WTC11 (cell line): ENCODE data around the gene ABL1. TPM values are rescaled to one million over a fixed set of nuclear protein-coding genes. Genes with fewer than 3 reads are reported as not detected.

Experiments used
- ATAC-seq: fragments of 200-7000 bp; cut with Tn5 transposase; 2 replicates; pipeline ENCODE4 v1.10.0; 2021; ENCODE audit warnings: mild to moderate bottlenecking, moderate library complexity
- CTCF ChIA-PET: fragments of 300-600 bp; sonication (Branson Sonifier 250); formaldehyde crosslinking; loops from one replicate; lab custom pipeline; 2021; ENCODE audit warnings: antibody characterized with exemption; lab: Charles Lee
- POLR2A ChIA-PET: fragments of 350-600 bp; sonication (Branson Sonifier 250); formaldehyde crosslinking; loops from one replicate; lab custom pipeline; 2021; ENCODE audit warnings: antibody characterized with exemption; lab: Charles Lee
- DNase-seq: peaks from one replicate; pipeline ENCODE4 v3.0.0; 2021; ENCODE audit warnings: low spot score
- H3K27ac Mint-ChIP-seq: 2 replicates; pipeline ENCODE4 v1.8.0; 2021; ENCODE audit warnings: mixed read lengths
- H3K27me3 Mint-ChIP-seq: 2 replicates; pipeline ENCODE4 v1.8.0; 2021; ENCODE audit warnings: low read depth, mild to moderate bottlenecking, moderate library complexity, mixed read lengths
- H3K36me3 Mint-ChIP-seq: 2 replicates; pipeline ENCODE4 v1.8.0; 2021; ENCODE audit warnings: mixed read lengths
- H3K4me1 Mint-ChIP-seq: 2 replicates; pipeline ENCODE4 v1.8.0; 2022; ENCODE audit warnings: mixed read lengths
- H3K4me3 Mint-ChIP-seq: 2 replicates; pipeline ENCODE4 v1.8.0; 2021; ENCODE audit warnings: mild to moderate bottlenecking, moderate library complexity, mixed read lengths
- H3K9me3 Mint-ChIP-seq: 2 replicates; pipeline ENCODE4 v1.8.0; 2021; ENCODE audit warnings: mixed read lengths
- ATF1 ChIP-seq: sonication (generic); formaldehyde crosslinking; IDR thresholded peaks from 2 replicates; pipeline ENCODE4 v1.8.1; 2023; ENCODE audit warnings: mild to moderate bottlenecking, moderate library complexity, missing genetic modification reagents
- FOXK1 ChIP-seq: sonication (generic); formaldehyde crosslinking; IDR thresholded peaks from 2 replicates; pipeline ENCODE4 v1.8.0; 2022; ENCODE audit warnings: mild to moderate bottlenecking, moderate library complexity, missing genetic modification reagents
- HMGA2 ChIP-seq: fragments of 250-450 bp; sonication (Bioruptor Pico); IDR thresholded peaks from 2 replicates; pipeline ENCODE4 v1.4.0; 2021; ENCODE audit warnings: mild to moderate bottlenecking, moderate library complexity
- IRF2 ChIP-seq: sonication (generic); formaldehyde crosslinking; IDR thresholded peaks from 2 replicates; pipeline ENCODE4 v1.8.0; 2022; ENCODE audit warnings: low read depth, missing genetic modification reagents, borderline replicate concordance
- JUN ChIP-seq: sonication (generic); formaldehyde crosslinking; IDR thresholded peaks from 2 replicates; pipeline ENCODE4 v1.8.0; 2023; ENCODE audit warnings: mild to moderate bottlenecking, missing genetic modification reagents
- KAT7 ChIP-seq: sonication (generic); formaldehyde crosslinking; IDR thresholded peaks from 2 replicates; pipeline ENCODE4 v1.8.1; 2023; ENCODE audit warnings: missing genetic modification reagents, mild to moderate bottlenecking, borderline replicate concordance
- MYBL2 ChIP-seq: sonication (generic); formaldehyde crosslinking; IDR thresholded peaks from 2 replicates; pipeline ENCODE4 v1.8.1; 2023; ENCODE audit warnings: mild to moderate bottlenecking, moderate library complexity, missing genetic modification reagents
- OVOL2 ChIP-seq: fragments of 250-450 bp; sonication (Bioruptor Pico); IDR thresholded peaks from 2 replicates; pipeline ENCODE4 v1.9.0; 2021; ENCODE audit warnings: mild to moderate bottlenecking, borderline replicate concordance
- PRRX2 ChIP-seq: fragments of 250-450 bp; sonication (Bioruptor Pico); IDR thresholded peaks from 2 replicates; pipeline ENCODE4 v1.8.0; 2021; ENCODE audit warnings: mild to moderate bottlenecking
- SMAD4 ChIP-seq: sonication (generic); formaldehyde crosslinking; IDR thresholded peaks from 2 replicates; pipeline ENCODE4 v1.8.0; 2022; ENCODE audit warnings: mild to moderate bottlenecking, missing genetic modification reagents
- TEAD1 ChIP-seq: sonication (generic); formaldehyde crosslinking; IDR thresholded peaks from 2 replicates; pipeline ENCODE4 v1.8.0; 2022; ENCODE audit warnings: mild to moderate bottlenecking, missing genetic modification reagents
- ZBTB21 ChIP-seq: sonication (generic); formaldehyde crosslinking; IDR thresholded peaks from 2 replicates; pipeline ENCODE4 v1.8.1; 2023; ENCODE audit warnings: mild to moderate bottlenecking, missing genetic modification reagents, borderline replicate concordance
- ZNF317 ChIP-seq: sonication (generic); formaldehyde crosslinking; IDR thresholded peaks from 2 replicates; pipeline ENCODE4 v1.8.1; 2023; ENCODE audit warnings: low read depth, mild to moderate bottlenecking, moderate library complexity, missing genetic modification reagents, borderline replicate concordance
- ZNF396 ChIP-seq: fragments of 250-450 bp; sonication (Bioruptor Pico); IDR thresholded peaks from 2 replicates; pipeline ENCODE4 v1.8.0; 2021; ENCODE audit warnings: mild to moderate bottlenecking, moderate library complexity, borderline replicate concordance
- ZNF671 ChIP-seq: fragments of 250-450 bp; sonication (Bioruptor Pico); IDR thresholded peaks from 2 replicates; pipeline ENCODE4 v1.8.0; 2021; ENCODE audit warnings: mild to moderate bottlenecking
- total RNA-seq: library from RNA; stranded (reverse); gene quantifications from 3 replicates; pipeline ENCODE4 v1.2.3, GENCODE V29; 2021
- TF ChIP-seq, protein P1 (sequence below): sonication (generic); formaldehyde crosslinking; IDR thresholded peaks from 2 replicates; pipeline ENCODE4 v1.8.0; 2022; ENCODE audit warnings: mild to moderate bottlenecking, missing genetic modification reagents
- TF ChIP-seq, protein P2 (sequence below): fragments of 250-450 bp; sonication (Bioruptor Pico); IDR thresholded peaks from 2 replicates; pipeline ENCODE4 v1.9.0; 2021; ENCODE audit warnings: mild to moderate bottlenecking, borderline replicate concordance
- TF ChIP-seq, protein P3 (sequence below): fragments of 250-450 bp; sonication (Bioruptor Pico); IDR thresholded peaks from 2 replicates; pipeline ENCODE4 v1.8.0; 2021; ENCODE audit warnings: mild to moderate bottlenecking
- TF ChIP-seq, protein P4 (sequence below): sonication (generic); formaldehyde crosslinking; IDR thresholded peaks from 2 replicates; pipeline ENCODE4 v1.8.0; 2023; ENCODE audit warnings: missing genetic modification reagents, mild to moderate bottlenecking, borderline replicate concordance
- TF ChIP-seq, protein P5 (sequence below): sonication (generic); formaldehyde crosslinking; IDR thresholded peaks from 2 replicates; pipeline ENCODE4 v1.8.0; 2023; ENCODE audit warnings: missing genetic modification reagents

The ABL1 gene
- total RNA-seq, 1 experiment from 2014 or later: 104 TPM

DNA sequence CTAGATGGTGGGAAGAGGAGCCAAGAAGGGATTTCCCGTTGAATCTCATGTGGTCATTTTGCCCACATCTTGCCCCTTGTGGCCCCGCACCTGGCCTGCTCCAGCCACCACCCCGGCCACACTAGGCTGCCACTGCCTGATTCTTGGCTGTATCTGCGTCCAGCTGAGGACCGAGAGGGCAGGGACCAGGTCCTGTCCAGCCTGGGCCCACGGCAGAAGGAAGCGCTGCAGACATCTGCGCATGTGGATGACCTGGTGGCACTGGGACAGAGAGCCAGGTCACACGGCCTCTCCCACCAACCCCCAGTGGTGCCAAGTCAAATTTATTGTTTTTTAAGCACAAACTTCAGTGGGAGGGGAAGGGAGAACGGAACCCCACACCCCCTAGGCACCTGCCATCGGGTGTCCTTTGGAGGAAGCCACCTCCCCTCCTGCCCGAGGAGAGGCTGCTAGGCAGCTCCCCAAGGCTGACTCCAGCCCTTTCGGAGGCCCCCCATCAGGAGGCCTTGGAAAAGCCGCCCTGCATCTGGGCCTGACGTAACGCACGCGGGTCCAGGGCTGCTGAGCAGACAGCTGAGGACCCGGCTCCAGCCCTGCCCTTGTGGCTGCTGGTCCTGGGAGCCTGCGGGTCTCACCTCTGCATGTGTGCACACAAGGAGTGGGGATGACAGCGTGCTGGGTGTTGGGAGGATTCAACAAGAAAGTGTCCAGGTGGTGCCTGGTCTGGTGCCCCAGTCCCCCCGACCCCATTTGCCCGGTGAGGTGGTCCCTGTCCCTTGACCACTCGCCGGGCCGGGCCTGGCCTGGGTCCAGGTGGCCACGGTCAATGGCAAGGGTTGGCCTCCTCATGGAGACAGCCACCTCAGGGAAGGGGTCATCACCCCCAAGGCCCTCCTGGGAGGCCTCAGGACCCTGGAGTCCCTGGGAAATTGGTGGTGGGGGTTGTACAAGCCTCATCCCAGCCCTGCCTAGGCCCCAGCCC lies 67.4 kb downstream of the ABL1 start:
- TF ChIP-seq, protein P1, sequence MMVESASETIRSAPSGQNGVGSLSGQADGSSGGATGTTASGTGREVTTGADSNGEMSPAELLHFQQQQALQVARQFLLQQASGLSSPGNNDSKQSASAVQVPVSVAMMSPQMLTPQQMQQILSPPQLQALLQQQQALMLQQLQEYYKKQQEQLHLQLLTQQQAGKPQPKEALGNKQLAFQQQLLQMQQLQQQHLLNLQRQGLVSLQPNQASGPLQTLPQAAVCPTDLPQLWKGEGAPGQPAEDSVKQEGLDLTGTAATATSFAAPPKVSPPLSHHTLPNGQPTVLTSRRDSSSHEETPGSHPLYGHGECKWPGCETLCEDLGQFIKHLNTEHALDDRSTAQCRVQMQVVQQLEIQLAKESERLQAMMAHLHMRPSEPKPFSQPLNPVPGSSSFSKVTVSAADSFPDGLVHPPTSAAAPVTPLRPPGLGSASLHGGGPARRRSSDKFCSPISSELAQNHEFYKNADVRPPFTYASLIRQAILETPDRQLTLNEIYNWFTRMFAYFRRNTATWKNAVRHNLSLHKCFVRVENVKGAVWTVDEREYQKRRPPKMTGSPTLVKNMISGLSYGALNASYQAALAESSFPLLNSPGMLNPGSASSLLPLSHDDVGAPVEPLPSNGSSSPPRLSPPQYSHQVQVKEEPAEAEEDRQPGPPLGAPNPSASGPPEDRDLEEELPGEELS (CRISPR knock-in tag): no peak
- no peak for TF ChIP-seq PRRX2
- no peak for TF ChIP-seq SMAD4
- no peak for TF ChIP-seq ZNF671 (CRISPR knock-in tag)
- TF ChIP-seq ZNF317: no peak
- TF ChIP-seq KAT7: no peak
- TF ChIP-seq, protein P2, sequence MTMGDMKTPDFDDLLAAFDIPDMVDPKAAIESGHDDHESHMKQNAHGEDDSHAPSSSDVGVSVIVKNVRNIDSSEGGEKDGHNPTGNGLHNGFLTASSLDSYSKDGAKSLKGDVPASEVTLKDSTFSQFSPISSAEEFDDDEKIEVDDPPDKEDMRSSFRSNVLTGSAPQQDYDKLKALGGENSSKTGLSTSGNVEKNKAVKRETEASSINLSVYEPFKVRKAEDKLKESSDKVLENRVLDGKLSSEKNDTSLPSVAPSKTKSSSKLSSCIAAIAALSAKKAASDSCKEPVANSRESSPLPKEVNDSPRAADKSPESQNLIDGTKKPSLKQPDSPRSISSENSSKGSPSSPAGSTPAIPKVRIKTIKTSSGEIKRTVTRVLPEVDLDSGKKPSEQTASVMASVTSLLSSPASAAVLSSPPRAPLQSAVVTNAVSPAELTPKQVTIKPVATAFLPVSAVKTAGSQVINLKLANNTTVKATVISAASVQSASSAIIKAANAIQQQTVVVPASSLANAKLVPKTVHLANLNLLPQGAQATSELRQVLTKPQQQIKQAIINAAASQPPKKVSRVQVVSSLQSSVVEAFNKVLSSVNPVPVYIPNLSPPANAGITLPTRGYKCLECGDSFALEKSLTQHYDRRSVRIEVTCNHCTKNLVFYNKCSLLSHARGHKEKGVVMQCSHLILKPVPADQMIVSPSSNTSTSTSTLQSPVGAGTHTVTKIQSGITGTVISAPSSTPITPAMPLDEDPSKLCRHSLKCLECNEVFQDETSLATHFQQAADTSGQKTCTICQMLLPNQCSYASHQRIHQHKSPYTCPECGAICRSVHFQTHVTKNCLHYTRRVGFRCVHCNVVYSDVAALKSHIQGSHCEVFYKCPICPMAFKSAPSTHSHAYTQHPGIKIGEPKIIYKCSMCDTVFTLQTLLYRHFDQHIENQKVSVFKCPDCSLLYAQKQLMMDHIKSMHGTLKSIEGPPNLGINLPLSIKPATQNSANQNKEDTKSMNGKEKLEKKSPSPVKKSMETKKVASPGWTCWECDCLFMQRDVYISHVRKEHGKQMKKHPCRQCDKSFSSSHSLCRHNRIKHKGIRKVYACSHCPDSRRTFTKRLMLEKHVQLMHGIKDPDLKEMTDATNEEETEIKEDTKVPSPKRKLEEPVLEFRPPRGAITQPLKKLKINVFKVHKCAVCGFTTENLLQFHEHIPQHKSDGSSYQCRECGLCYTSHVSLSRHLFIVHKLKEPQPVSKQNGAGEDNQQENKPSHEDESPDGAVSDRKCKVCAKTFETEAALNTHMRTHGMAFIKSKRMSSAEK (CRISPR knock-in tag): no peak
- TF ChIP-seq HMGA2: no peak
- no peak for TF ChIP-seq OVOL2 (CRISPR knock-in tag)
- no peak for TF ChIP-seq FOXK1 (CRISPR knock-in tag)
- TF ChIP-seq, protein P3, sequence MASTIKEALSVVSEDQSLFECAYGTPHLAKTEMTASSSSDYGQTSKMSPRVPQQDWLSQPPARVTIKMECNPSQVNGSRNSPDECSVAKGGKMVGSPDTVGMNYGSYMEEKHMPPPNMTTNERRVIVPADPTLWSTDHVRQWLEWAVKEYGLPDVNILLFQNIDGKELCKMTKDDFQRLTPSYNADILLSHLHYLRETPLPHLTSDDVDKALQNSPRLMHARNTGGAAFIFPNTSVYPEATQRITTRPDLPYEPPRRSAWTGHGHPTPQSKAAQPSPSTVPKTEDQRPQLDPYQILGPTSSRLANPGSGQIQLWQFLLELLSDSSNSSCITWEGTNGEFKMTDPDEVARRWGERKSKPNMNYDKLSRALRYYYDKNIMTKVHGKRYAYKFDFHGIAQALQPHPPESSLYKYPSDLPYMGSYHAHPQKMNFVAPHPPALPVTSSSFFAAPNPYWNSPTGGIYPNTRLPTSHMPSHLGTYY: no peak
- no peak for TF ChIP-seq ATF1
- ChIA-PET CTCF (interaction anchor here (0.7 to 1.7 kb wide), 4 partner anchors 33 to 144 kb away, joined by 4 to 6 read pairs (median 4); no protein-coding TSS in a partner anchor), POLR2A (no interaction called here)
- Mint-ChIP-seq H3K4me3 (no peak overlapping the region), H3K9me3 (no peaks in the 10 kb centered on the region), H3K27me3 (no peaks in the 10 kb centered on the region), H3K4me1 (no peaks in the 10 kb centered on the region), H3K36me3 (no peaks in the 10 kb centered on the region), H3K27ac (no peak overlapping the region)
- DNase-seq (no peak), ATAC-seq (no peak)

DNA sequence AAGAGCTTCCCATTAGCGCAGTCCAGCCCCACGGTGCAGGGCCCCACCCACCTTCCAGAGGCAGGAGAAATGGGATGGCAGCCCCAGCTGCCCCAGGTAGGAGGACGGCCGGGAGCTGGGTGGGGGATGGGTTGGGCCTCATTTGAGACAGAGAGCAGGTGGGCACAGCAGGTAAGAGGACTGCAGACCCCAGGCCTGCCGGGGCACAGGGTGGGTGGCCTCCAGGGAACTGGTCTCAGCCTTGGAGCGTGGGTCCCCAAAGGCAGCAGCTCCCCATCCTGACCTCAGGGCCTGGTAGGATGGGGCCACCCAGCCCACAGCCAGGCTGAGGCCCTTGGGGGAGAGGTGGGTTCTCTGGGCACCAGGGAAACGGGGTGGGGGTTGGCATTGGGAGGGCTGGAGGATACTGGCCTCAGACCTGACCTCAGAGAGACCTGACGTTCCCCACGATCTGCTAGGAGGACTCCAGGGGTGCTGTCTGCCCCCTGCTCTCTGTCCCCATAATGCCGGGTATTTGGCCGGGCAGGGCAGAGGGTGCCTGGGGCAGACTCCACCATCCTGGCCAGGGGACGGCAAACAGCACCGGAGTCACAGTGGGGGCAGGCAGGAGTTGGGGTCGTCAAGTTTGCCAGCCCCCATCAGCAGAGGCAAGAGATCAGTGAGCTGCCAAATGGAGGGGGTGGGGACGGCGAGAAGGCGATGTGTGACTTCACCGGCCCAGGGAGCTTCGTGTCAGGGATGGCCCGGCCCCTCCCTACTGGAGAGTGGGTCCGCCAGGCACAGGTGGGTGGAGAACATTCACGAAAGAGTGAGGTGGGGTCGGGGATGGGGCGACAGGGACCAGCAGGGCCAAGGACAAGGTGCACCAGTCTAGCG lies 68.4 kb downstream of the ABL1 start:
- Mint-ChIP-seq H3K4me1 (no peaks in the 10 kb centered on the region), H3K36me3 (no peaks in the 10 kb centered on the region), H3K27me3 (no peaks in the 10 kb centered on the region), H3K27ac (no peak overlapping the region), H3K4me3 (no peak overlapping the region), H3K9me3 (no peaks in the 10 kb centered on the region)
- POLR2A ChIA-PET: no interaction called here
- DNase-seq: no peak
- no peak for ATAC-seq
- CTCF ChIA-PET: interaction anchor here (1.0 to 1.7 kb wide), 3 partner anchors 34 to 143 kb away, joined by 4 to 6 read pairs (median 5); no protein-coding TSS in a partner anchor
- TF ChIP-seq JUN (CRISPR knock-in tag) (no peak), MYBL2 (no peak), TEAD1 (CRISPR knock-in tag) (no peak), ZNF396 (CRISPR knock-in tag) (no peak), IRF2 (CRISPR knock-in tag) (no peak), ZBTB21 (no peak)
- TF ChIP-seq, protein P4, sequence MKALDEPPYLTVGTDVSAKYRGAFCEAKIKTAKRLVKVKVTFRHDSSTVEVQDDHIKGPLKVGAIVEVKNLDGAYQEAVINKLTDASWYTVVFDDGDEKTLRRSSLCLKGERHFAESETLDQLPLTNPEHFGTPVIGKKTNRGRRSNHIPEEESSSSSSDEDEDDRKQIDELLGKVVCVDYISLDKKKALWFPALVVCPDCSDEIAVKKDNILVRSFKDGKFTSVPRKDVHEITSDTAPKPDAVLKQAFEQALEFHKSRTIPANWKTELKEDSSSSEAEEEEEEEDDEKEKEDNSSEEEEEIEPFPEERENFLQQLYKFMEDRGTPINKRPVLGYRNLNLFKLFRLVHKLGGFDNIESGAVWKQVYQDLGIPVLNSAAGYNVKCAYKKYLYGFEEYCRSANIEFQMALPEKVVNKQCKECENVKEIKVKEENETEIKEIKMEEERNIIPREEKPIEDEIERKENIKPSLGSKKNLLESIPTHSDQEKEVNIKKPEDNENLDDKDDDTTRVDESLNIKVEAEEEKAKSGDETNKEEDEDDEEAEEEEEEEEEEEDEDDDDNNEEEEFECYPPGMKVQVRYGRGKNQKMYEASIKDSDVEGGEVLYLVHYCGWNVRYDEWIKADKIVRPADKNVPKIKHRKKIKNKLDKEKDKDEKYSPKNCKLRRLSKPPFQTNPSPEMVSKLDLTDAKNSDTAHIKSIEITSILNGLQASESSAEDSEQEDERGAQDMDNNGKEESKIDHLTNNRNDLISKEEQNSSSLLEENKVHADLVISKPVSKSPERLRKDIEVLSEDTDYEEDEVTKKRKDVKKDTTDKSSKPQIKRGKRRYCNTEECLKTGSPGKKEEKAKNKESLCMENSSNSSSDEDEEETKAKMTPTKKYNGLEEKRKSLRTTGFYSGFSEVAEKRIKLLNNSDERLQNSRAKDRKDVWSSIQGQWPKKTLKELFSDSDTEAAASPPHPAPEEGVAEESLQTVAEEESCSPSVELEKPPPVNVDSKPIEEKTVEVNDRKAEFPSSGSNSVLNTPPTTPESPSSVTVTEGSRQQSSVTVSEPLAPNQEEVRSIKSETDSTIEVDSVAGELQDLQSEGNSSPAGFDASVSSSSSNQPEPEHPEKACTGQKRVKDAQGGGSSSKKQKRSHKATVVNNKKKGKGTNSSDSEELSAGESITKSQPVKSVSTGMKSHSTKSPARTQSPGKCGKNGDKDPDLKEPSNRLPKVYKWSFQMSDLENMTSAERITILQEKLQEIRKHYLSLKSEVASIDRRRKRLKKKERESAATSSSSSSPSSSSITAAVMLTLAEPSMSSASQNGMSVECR (CRISPR knock-in tag): no peak
- TF ChIP-seq, protein P5, sequence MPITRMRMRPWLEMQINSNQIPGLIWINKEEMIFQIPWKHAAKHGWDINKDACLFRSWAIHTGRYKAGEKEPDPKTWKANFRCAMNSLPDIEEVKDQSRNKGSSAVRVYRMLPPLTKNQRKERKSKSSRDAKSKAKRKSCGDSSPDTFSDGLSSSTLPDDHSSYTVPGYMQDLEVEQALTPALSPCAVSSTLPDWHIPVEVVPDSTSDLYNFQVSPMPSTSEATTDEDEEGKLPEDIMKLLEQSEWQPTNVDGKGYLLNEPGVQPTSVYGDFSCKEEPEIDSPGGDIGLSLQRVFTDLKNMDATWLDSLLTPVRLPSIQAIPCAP (CRISPR knock-in tag): no peak
